SK-N-SH treated with all-trans-retinoic acid at 6 μM for 48 hours (cell line): Measurements from ENCODE around the gene MMP19.

ENCODE experiments used
- ATAC-seq: fragments of 200-7000 bp; cut with Tn5 transposase; 3 replicates; pipeline ENCODE4 v1.9.1; 2020; ENCODE audit warnings: mild to moderate bottlenecking, moderate library complexity
- ARNTL ChIP-seq: fragments of 450-650 bp; formaldehyde crosslinking; IDR thresholded peaks from 2 replicates; pipeline ENCODE4 v1.5.0; 2020; ENCODE audit warnings: low read depth, mild to moderate bottlenecking, moderate library complexity, borderline replicate concordance
- CREB5 ChIP-seq: fragments of 250-450 bp; sonication (Bioruptor Pico); IDR thresholded peaks from 2 replicates; pipeline ENCODE4 v1.5.1; 2020; ENCODE audit warnings: low read depth, mild to moderate bottlenecking, moderate library complexity
- CSDC2 ChIP-seq: fragments of 250-450 bp; sonication (Bioruptor Pico); IDR thresholded peaks from 2 replicates; pipeline ENCODE4 v1.5.0; 2020; ENCODE audit warnings: mild to moderate bottlenecking, moderate library complexity
- CSRNP3 ChIP-seq: fragments of 250-450 bp; sonication (Bioruptor Pico); IDR thresholded peaks from 2 replicates; pipeline ENCODE4 v1.5.1; 2021; ENCODE audit warnings: mild to moderate bottlenecking, moderate library complexity
- ESRRG ChIP-seq: fragments of 250-450 bp; sonication (Bioruptor Pico); IDR thresholded peaks from 2 replicates; pipeline ENCODE4 v1.6.1; 2021; ENCODE audit warnings: mild to moderate bottlenecking
- GLIS3 ChIP-seq: fragments of 250-450 bp; sonication (Bioruptor Pico); IDR thresholded peaks from 2 replicates; pipeline ENCODE4 v1.5.0; 2020; ENCODE audit warnings: mild to moderate bottlenecking, moderate library complexity
- ISL1 ChIP-seq: fragments of 250-450 bp; sonication (Bioruptor Pico); IDR thresholded peaks from 2 replicates; pipeline ENCODE4 v2.1.2; 2022; ENCODE audit warnings: mild to moderate bottlenecking, moderate library complexity
- OSR1 ChIP-seq: fragments of 250-450 bp; sonication (Bioruptor Pico); IDR thresholded peaks from 2 replicates; pipeline ENCODE4 v1.8.0; 2022; ENCODE audit warnings: moderate library complexity, mild to moderate bottlenecking, inconsistent platforms
- PPARA ChIP-seq: fragments of 250-450 bp; sonication (Bioruptor Pico); IDR thresholded peaks from 2 replicates; pipeline ENCODE4 v1.5.0; 2020; ENCODE audit warnings: mild to moderate bottlenecking, borderline replicate concordance
- SNAI2 ChIP-seq: fragments of 250-450 bp; sonication (Bioruptor Pico); IDR thresholded peaks from 2 replicates; pipeline ENCODE4 v1.5.0; 2020; ENCODE audit warnings: mild to moderate bottlenecking, moderate library complexity
- TCF4 ChIP-seq: fragments of 250-450 bp; sonication (Bioruptor Pico); IDR thresholded peaks from 2 replicates; pipeline ENCODE4 v1.8.0; 2021; ENCODE audit warnings: mild to moderate bottlenecking, moderate library complexity, borderline replicate concordance
- TSHZ2 ChIP-seq: fragments of 250-450 bp; sonication (Bioruptor Pico); IDR thresholded peaks from 2 replicates; pipeline ENCODE4 v1.5.0; 2020; ENCODE audit warnings: mild to moderate bottlenecking, moderate library complexity
- ZC3H10 ChIP-seq: fragments of 250-450 bp; sonication (Bioruptor Pico); IDR thresholded peaks from 2 replicates; pipeline ENCODE4 v1.5.1; 2021; ENCODE audit warnings: mild to moderate bottlenecking, moderate library complexity
- ZFP30 ChIP-seq: fragments of 450-650 bp; formaldehyde crosslinking; IDR thresholded peaks from 2 replicates; pipeline ENCODE4 v1.5.0; 2022; ENCODE audit warnings: mild to moderate bottlenecking, moderate library complexity
- ZNF565 ChIP-seq: fragments of 450-650 bp; formaldehyde crosslinking; conservative IDR thresholded peaks from 2 replicates; pipeline ENCODE4 v1.5.0; 2020; ENCODE audit warnings: low read depth, mild to moderate bottlenecking, moderate library complexity
- ZNF70 ChIP-seq: fragments of 450-650 bp; formaldehyde crosslinking; IDR thresholded peaks from 2 replicates; pipeline ENCODE4 v1.5.0; 2020; ENCODE audit warnings: mild to moderate bottlenecking, moderate library complexity
- ZNF8 ChIP-seq: fragments of 450-650 bp; formaldehyde crosslinking; IDR thresholded peaks from 2 replicates; pipeline ENCODE4 v1.5.0; 2020; ENCODE audit warnings: mild to moderate bottlenecking, moderate library complexity
- TF ChIP-seq, protein P1 (sequence below): fragments of 250-450 bp; sonication (Bioruptor Pico); IDR thresholded peaks from 2 replicates; pipeline ENCODE4 v1.8.0; 2020; ENCODE audit warnings: mild to moderate bottlenecking, moderate library complexity, borderline replicate concordance
- TF ChIP-seq, protein P2 (sequence below): fragments of 250-450 bp; sonication (Bioruptor Pico); IDR thresholded peaks from 2 replicates; pipeline ENCODE4 v1.8.0; 2021; ENCODE audit warnings: low read depth, mild to moderate bottlenecking, moderate library complexity, borderline replicate concordance

Gene MMP19

GRCh38 chr12:55861871-55862270 is 19.1 kb upstream of the MMP19 start:
- no peak for ATAC-seq
- TF ChIP-seq TSHZ2 (CRISPR knock-in tag) (no peak), TCF4 (CRISPR knock-in tag) (no peak), CSRNP3 (CRISPR knock-in tag) (no peak), SNAI2 (CRISPR knock-in tag) (no peak), ZFP30 (CRISPR knock-in tag) (no peak), ARNTL (no peak), ZNF70 (CRISPR knock-in tag) (no peak), ZNF8 (CRISPR knock-in tag) (no peak), CSDC2 (CRISPR knock-in tag) (no peak)
- TF ChIP-seq, protein P1, sequence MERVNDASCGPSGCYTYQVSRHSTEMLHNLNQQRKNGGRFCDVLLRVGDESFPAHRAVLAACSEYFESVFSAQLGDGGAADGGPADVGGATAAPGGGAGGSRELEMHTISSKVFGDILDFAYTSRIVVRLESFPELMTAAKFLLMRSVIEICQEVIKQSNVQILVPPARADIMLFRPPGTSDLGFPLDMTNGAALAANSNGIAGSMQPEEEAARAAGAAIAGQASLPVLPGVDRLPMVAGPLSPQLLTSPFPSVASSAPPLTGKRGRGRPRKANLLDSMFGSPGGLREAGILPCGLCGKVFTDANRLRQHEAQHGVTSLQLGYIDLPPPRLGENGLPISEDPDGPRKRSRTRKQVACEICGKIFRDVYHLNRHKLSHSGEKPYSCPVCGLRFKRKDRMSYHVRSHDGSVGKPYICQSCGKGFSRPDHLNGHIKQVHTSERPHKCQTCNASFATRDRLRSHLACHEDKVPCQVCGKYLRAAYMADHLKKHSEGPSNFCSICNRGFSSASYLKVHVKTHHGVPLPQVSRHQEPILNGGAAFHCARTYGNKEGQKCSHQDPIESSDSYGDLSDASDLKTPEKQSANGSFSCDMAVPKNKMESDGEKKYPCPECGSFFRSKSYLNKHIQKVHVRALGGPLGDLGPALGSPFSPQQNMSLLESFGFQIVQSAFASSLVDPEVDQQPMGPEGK (CRISPR knock-in tag) = no peak

GRCh38 chr12:55861396-55861795 is 18.7 kb upstream of the MMP19 start:
- TF ChIP-seq TCF4 (CRISPR knock-in tag) (no peak), CREB5 (CRISPR knock-in tag) (no peak), ZFP30 (CRISPR knock-in tag) (no peak), TSHZ2 (CRISPR knock-in tag) (no peak)
- ATAC-seq = no peak

DNA sequence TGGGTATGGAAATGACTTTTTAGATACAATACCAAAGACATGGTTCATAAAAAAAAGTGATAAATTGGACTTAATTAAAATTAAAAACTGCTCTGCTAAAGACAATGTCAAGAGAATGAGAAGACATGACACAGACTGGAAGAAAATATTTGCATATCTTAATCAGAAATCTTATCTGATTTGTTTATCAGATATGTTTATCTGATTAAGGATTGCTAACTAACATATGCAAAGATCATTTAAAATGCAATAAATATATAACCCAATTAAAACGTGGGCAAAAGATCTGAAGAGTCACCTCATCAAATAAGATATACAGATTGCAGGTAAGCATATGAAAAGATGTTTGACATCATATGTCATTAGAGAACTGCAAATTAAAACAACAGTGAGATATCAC is 10.0 kb upstream of the MMP19 start:
- TF ChIP-seq ZNF70 (CRISPR knock-in tag) (no peak), ZNF8 (CRISPR knock-in tag) (no peak), CSDC2 (CRISPR knock-in tag) (no peak), GLIS3 (CRISPR knock-in tag) (no peak), ESRRG (CRISPR knock-in tag) (no peak), ZNF565 (CRISPR knock-in tag) (no peak), ZC3H10 (CRISPR knock-in tag) (no peak), SNAI2 (CRISPR knock-in tag) (no peak), OSR1 (CRISPR knock-in tag) (no peak), CSRNP3 (CRISPR knock-in tag) (no peak), PPARA (CRISPR knock-in tag) (no peak), ZFP30 (CRISPR knock-in tag) (no peak), ISL1 (no peak)
- TF ChIP-seq, protein P2, sequence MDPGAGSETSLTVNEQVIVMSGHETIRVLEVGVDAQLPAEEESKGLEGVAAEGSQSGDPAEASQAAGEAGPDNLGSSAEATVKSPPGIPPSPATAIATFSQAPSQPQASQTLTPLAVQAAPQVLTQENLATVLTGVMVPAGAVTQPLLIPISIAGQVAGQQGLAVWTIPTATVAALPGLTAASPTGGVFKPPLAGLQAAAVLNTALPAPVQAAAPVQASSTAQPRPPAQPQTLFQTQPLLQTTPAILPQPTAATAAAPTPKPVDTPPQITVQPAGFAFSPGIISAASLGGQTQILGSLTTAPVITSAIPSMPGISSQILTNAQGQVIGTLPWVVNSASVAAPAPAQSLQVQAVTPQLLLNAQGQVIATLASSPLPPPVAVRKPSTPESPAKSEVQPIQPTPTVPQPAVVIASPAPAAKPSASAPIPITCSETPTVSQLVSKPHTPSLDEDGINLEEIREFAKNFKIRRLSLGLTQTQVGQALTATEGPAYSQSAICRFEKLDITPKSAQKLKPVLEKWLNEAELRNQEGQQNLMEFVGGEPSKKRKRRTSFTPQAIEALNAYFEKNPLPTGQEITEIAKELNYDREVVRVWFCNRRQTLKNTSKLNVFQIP (CRISPR knock-in tag) = no peak
- no peak for ATAC-seq
